ENCODE results near the gene ATF7IP. TPM values are rescaled to one million over a fixed set of nuclear protein-coding genes. Genes with fewer than 3 reads are reported as not detected.

The ATF7IP gene
- total RNA-seq, 6 donors from 2014 or later = 20.5 to 65.5 (median 55.9) TPM

DNA sequence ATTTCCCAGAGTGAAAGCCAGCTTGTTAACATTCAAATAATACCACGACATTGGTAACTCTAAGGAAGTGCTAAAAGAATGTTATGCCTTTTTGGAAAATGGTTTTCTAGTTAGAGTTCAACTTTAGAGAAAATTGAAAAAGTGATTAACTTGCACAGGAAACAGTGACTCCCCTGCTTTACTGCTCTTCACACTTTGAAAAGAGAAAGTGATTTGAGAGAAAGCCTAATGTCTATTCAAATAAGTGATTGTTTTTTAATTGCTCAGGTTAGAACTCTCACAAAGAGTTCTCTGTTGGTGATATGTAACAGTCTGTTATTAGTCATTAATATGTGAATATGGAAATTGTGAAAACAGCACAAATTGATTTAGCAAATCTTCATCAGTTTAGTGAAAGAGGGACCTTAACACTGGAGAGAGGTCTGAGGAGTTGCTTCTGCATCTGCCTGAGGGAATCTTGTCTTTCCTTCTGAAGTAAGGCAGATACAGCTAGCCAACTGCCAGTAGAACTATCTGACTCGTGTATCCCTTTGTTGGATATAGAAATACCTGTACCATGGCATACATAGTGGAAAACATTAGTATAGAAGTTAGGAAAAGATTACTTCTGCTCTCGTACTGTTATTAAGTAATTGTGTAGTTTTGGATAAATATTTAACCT is 25.5 kb downstream of the ATF7IP start:
- H3K27ac ChIP-seq = peak overlapping the region in 2 of 4 donors; percentile 16 to 42
- TF ChIP-seq EP300 (IDR thresholded peaks at IDR 0.05) = no peak
- TF ChIP-seq POLR2A (IDR thresholded peaks at IDR 0.05) = no peak
- no peak for TF ChIP-seq POLR2AphosphoS5 (IDR thresholded peaks at IDR 0.05)
- TF ChIP-seq CTCF (IDR thresholded peaks at IDR 0.05) = no peak
- 35 to 39% methylated on average over 3 of the region's 3 CpGs for WGBS, 2 donors
- H3K4me1 ChIP-seq = peaks cover 20 to 40% (median 29%) of the 10 kb centered on the region in 4 donors
- no peak overlapping the region for H3K4me3 ChIP-seq
- ATAC-seq (ENCODE audit: low FRiP score in 2 of 2) (no peak), DNase-seq (no peak)
- no peaks in the 10 kb centered on the region for H3K9me3 ChIP-seq
- H3K36me3 ChIP-seq = peaks cover 0 to 3% (median 0%) of the 10 kb centered on the region in 4 donors
- H3K27me3 ChIP-seq = no peaks in the 10 kb centered on the region

DNA sequence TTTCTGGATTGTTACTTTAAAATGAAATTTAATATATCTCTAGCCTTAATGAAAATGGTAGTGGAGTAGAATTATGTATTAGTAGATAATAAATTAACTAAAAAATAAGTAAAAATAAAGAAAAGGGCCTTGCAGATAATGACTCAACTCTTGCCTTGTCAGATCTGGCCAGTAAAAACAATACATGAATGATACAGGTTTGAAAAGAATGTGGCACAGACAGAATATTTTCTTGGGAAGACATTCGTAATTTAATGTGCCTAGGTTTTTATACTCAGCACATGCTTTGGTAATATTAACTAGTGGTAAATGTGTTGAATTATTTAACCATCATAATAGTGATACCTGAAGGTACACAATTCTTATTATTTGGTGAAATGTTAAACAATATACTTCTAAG is 28.3 kb downstream of the ATF7IP start:
- 48 to 66% methylated on average over 1 of the region's 1 CpG for WGBS, 2 donors
- Histone ChIP-seq H3K27me3 (no peaks in the 10 kb centered on the region), H3K27ac (peak overlapping the region in 3 of 4 donors; percentile 58 to 72 (median 64)), H3K9me3 (no peaks in the 10 kb centered on the region), H3K4me3 (no peak overlapping the region), H3K36me3 (peaks cover 0 to 3% (median 0%) of the 10 kb centered on the region in 4 donors), H3K4me1 (peaks cover 22 to 40% (median 30%) of the 10 kb centered on the region in 4 donors)
- DNase-seq = no peak
- TF ChIP-seq EP300 (IDR thresholded peaks at IDR 0.05) (no peak), POLR2AphosphoS5 (IDR thresholded peaks at IDR 0.05) (no peak), POLR2A (IDR thresholded peaks at IDR 0.05) (no peak), CTCF (IDR thresholded peaks at IDR 0.05) (no peak)
- ATAC-seq (ENCODE audit: low FRiP score in 2 of 2) = no peak

GRCh38 chr12:14394317-14395073 is 29.0 kb downstream of the ATF7IP start:
- H3K27me3 ChIP-seq = no peaks in the 10 kb centered on the region
- TF ChIP-seq EP300 (IDR thresholded peaks at IDR 0.05) = no peak
- TF ChIP-seq POLR2AphosphoS5 (IDR thresholded peaks at IDR 0.05) = no peak
- peak in 3 of 6 experiments; percentile 14 to 40 (median 26) for TF ChIP-seq CTCF (IDR thresholded peaks at IDR 0.05)
- 8 to 9% methylated on average over 3 of the region's 3 CpGs for WGBS, 2 donors
- peak overlapping the region in 1 of 4 donors; percentile 4 for H3K4me3 ChIP-seq
- DNase-seq (peak in 1 of 2 donors; percentile 56), ATAC-seq (ENCODE audit: low FRiP score in 2 of 2) (peak; percentile 75 to 77)
- peaks cover 0 to 3% (median 0%) of the 10 kb centered on the region in 4 donors for H3K36me3 ChIP-seq
- peak overlapping the region in 3 of 4 donors; percentile 58 to 72 (median 64) for H3K27ac ChIP-seq
- H3K4me1 ChIP-seq = peaks cover 22 to 36% (median 30%) of the 10 kb centered on the region in 4 donors
- peaks cover 0 to 3% (median 1%) of the 10 kb centered on the region in 4 donors for H3K9me3 ChIP-seq

GRCh38 chr12:14395074-14395778 is 29.7 kb downstream of the ATF7IP start:
- no peaks in the 10 kb centered on the region for H3K36me3 ChIP-seq
- no peaks in the 10 kb centered on the region for H3K27me3 ChIP-seq
- peak overlapping the region in 3 of 4 donors; percentile 58 to 72 (median 64) for H3K27ac ChIP-seq
- peak overlapping the region in 1 of 4 donors; percentile 4 for H3K4me3 ChIP-seq
- ATAC-seq (ENCODE audit: low FRiP score in 2 of 2) (no peak), DNase-seq (no peak)
- 31 to 42% methylated on average over 3 of the region's 3 CpGs for WGBS, 2 donors
- peaks cover 0 to 4% (median 1%) of the 10 kb centered on the region in 4 donors for H3K9me3 ChIP-seq
- H3K4me1 ChIP-seq = peaks cover 22 to 36% (median 30%) of the 10 kb centered on the region in 4 donors
- TF ChIP-seq CTCF (IDR thresholded peaks at IDR 0.05) (no peak), POLR2AphosphoS5 (IDR thresholded peaks at IDR 0.05) (no peak), EP300 (IDR thresholded peaks at IDR 0.05) (no peak), POLR2A (IDR thresholded peaks at IDR 0.05) (no peak)

Measured in upper lobe of left lung (tissue), 6 donors.